PC-3 (cell line): ENCODE data around the gene ZFP1. TPM values are rescaled to one million over a fixed set of nuclear protein-coding genes. Genes with fewer than 3 reads are reported as not detected.

ENCODE experiments used
- ATAC-seq: fragments of 200-7000 bp; cut with Tn5 transposase; 2 replicates; pipeline ENCODE4 v1.9.1; 2020; ENCODE audit warnings: mild to moderate bottlenecking, moderate library complexity
- BruUV-seq: library from RNA; stranded (reverse); fragments of 400-500 nt; replicated peaks from 2 replicates; lab custom pipeline; 2021; lab: Mats Ljungman, UMichigan
- CTCF ChIA-PET: fragments of 300-600 bp; sonication (Branson Sonifier 250); formaldehyde crosslinking; loops from one replicate; lab custom pipeline; 2022; ENCODE audit warnings: antibody characterized with exemption; lab: Charles Lee
- POLR2A ChIA-PET: fragments of 300-600 bp; sonication (Branson Sonifier 250); formaldehyde crosslinking; loops from one replicate; lab custom pipeline; 2022; ENCODE audit warnings: antibody characterized with exemption; ENCODE audit not compliant: unreplicated experiment; lab: Charles Lee
- DNase-seq: peaks from one replicate; pipeline ENCODE4 v3.0.0-alpha.2; 2015
- H2AFZ ChIP-seq: fragments of 300-600 bp; sonication (generic); 2 replicates; pipeline ENCODE4 v1.6.0; 2016; ENCODE audit warnings: antibody characterized with exemption, low read length
- H3F3A ChIP-seq: fragments of 300-600 bp; sonication (generic); one replicate; pipeline ENCODE4 v1.6.0; 2017; ENCODE audit warnings: antibody characterized with exemption, low read length, control low read depth, mild to moderate bottlenecking; ENCODE audit not compliant: unreplicated experiment
- H3K27ac ChIP-seq: fragments of 300-600 bp; sonication (generic); 2 replicates; pipeline ENCODE4 v1.5.1; 2016; ENCODE audit warnings: mild to moderate bottlenecking, low read length
- H3K27me3 ChIP-seq: fragments of 300-600 bp; sonication (generic); 2 replicates; pipeline ENCODE4 v1.6.1; 2016; ENCODE audit warnings: low read length, mixed read lengths
- H3K36me3 ChIP-seq: fragments of 300-600 bp; sonication (generic); 2 replicates; pipeline ENCODE4 v1.6.1; 2016; ENCODE audit warnings: low read depth, mixed run types, low read length, mixed read lengths
- H3K4me1 ChIP-seq: fragments of 300-600 bp; sonication (generic); 2 replicates; pipeline ENCODE4 v1.5.1; 2016; ENCODE audit warnings: low read length; ENCODE audit not compliant: insufficient read depth
- H3K4me2 ChIP-seq: fragments of 300-600 bp; sonication (generic); 2 replicates; pipeline ENCODE4 v1.6.0; 2016; ENCODE audit warnings: low read length
- H3K4me3 ChIP-seq: fragments of 300-600 bp; sonication (generic); 2 replicates; pipeline ENCODE4 v1.5.1; 2016; ENCODE audit warnings: mild to moderate bottlenecking, low read length, mixed read lengths
- H3K79me2 ChIP-seq: fragments of 300-600 bp; sonication (generic); 2 replicates; pipeline ENCODE4 v1.6.1; 2017; ENCODE audit warnings: low read length, mixed read lengths
- H3K9ac ChIP-seq: fragments of 300-600 bp; sonication (generic); 2 replicates; pipeline ENCODE4 v1.6.0; 2016; ENCODE audit warnings: mild to moderate bottlenecking, low read length
- H3K9me2 ChIP-seq: fragments of 300-600 bp; sonication (generic); replicated peaks from 2 replicates; pipeline ENCODE4 v1.6.1; 2016; ENCODE audit warnings: mixed run types, low read length, mixed read lengths
- H3K9me3 ChIP-seq: fragments of 300-600 bp; sonication (generic); 2 replicates; pipeline ENCODE4 v1.6.1; 2016; ENCODE audit warnings: low read length, mixed read lengths
- H4K20me1 ChIP-seq: fragments of 300-600 bp; sonication (generic); 2 replicates; pipeline ENCODE4 v1.6.1; 2016; ENCODE audit warnings: low read length, mixed read lengths
- EZH2 ChIP-seq: fragments of 300-600 bp; sonication (generic); IDR thresholded peaks from one replicate; pipeline ENCODE4 v1.6.1; 2017; ENCODE audit warnings: antibody characterized with exemption, mild to moderate bottlenecking, low read length; ENCODE audit not compliant: unreplicated experiment
- EZH2phosphoT487 ChIP-seq: fragments of 300-600 bp; sonication (generic); IDR thresholded peaks from 2 replicates; pipeline ENCODE4 v1.6.1; 2018; ENCODE audit warnings: mild to moderate bottlenecking, antibody characterized with exemption, low read length, borderline replicate concordance
- intact Hi-C: fragments of 100-400 bp; cut with micrococcal nuclease; formaldehyde crosslinking; loops from 2 replicates; pipeline ENCODE4 v1.9.0; 2023
- total RNA-seq: library from RNA; depleted of rRNA; stranded (reverse); fragments of >200 nt; gene quantifications from 2 replicates; pipeline ENCODE4 v1.2.3, GENCODE V29; 2014
- TF ChIP-seq, protein P1 (sequence below): fragments of 300-600 bp; sonication (generic); conservative IDR thresholded peaks from 2 replicates; pipeline ENCODE4 v1.5.1; 2017; ENCODE audit warnings: antibody characterized with exemption, low read depth, mild to moderate bottlenecking, low read length

The ZFP1 gene
- total RNA-seq, 1 experiment from 2014 or later = 3.3 TPM

DNA sequence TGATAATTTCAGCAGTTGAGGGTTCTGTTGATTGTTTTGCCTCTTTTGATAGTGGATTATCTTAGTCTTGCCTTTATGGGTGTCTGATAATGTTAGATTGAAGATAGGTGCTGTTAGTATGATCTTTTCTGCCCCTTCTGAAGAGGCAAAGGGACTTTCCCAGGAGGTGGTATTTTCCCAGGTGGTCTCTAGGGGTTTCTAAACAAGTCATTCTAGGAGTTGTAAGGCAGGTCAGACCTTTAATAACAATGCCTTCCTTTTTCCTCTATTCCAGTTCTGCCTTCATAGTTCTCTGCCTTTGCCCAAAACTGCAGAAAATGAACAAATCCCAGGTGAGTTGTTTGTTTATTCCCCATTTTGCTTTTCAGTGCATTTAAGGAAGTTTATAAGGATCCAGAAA is 4.3 kb downstream of the ZFP1 start:
- Histone ChIP-seq H2AFZ (no peak overlapping the region), H3K4me2 (no peak overlapping the region), H4K20me1 (no peaks in the 10 kb centered on the region), H3K79me2 (peaks cover 32% of the 10 kb centered on the region), H3K4me3 (no peak overlapping the region), H3K9me2 (no peaks in the 10 kb centered on the region), H3K36me3 (peaks cover 34% of the 10 kb centered on the region), H3K27ac (no peak overlapping the region), H3K9me3 (peaks cover 13% of the 10 kb centered on the region), H3K27me3 (no peaks in the 10 kb centered on the region), H3K4me1 (no peaks in the 10 kb centered on the region), H3F3A (no peaks in the 10 kb centered on the region), H3K9ac (no peak overlapping the region)
- intact Hi-C loops = no loop called here
- POLR2A ChIA-PET = no interaction called here
- no peak for TF ChIP-seq EZH2
- TF ChIP-seq EZH2phosphoT487 = no peak
- TF ChIP-seq, protein P1, sequence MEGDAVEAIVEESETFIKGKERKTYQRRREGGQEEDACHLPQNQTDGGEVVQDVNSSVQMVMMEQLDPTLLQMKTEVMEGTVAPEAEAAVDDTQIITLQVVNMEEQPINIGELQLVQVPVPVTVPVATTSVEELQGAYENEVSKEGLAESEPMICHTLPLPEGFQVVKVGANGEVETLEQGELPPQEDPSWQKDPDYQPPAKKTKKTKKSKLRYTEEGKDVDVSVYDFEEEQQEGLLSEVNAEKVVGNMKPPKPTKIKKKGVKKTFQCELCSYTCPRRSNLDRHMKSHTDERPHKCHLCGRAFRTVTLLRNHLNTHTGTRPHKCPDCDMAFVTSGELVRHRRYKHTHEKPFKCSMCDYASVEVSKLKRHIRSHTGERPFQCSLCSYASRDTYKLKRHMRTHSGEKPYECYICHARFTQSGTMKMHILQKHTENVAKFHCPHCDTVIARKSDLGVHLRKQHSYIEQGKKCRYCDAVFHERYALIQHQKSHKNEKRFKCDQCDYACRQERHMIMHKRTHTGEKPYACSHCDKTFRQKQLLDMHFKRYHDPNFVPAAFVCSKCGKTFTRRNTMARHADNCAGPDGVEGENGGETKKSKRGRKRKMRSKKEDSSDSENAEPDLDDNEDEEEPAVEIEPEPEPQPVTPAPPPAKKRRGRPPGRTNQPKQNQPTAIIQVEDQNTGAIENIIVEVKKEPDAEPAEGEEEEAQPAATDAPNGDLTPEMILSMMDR = no peak
- DNase-seq (no peak), ATAC-seq (no peak)
- CTCF ChIA-PET = no interaction called here
- no TSS peak for BruUV-seq

DNA sequence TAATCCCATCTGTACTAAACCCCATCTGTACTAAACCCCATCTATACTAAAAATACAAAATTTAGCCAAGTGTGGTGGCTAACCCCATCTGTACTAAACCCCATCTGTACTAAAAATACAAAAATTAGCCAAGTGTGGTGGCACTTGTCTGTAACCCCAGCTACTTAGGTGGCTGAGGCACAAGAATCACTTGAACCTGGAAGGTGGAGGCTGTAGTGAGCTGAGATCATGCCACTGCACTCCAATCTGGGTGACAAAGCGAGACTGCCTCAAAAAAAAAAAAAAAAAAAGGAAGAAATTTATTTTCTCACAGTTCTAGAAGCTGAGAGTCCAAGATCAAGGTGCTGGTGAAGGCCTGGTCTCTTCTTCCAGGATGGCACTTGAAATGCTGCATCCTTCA is 12.1 kb downstream of the ZFP1 start:
- Histone ChIP-seq H3K4me1 (no peaks in the 10 kb centered on the region), H3K4me2 (no peak overlapping the region), H3K27ac (no peak overlapping the region), H3K79me2 (no peaks in the 10 kb centered on the region), H3K27me3 (no peaks in the 10 kb centered on the region), H3K36me3 (peaks cover 18% of the 10 kb centered on the region), H2AFZ (no peak overlapping the region), H3F3A (no peaks in the 10 kb centered on the region), H3K4me3 (no peak overlapping the region), H3K9me2 (no peaks in the 10 kb centered on the region), H3K9me3 (no peaks in the 10 kb centered on the region; the same call in 1 of the 2 replicates), H4K20me1 (no peaks in the 10 kb centered on the region), H3K9ac (no peak overlapping the region)
- ChIA-PET POLR2A (no interaction called here), CTCF (no interaction called here)
- TF ChIP-seq EZH2 (no peak), EZH2phosphoT487 (no peak)
- TF ChIP-seq, protein P1 = no peak
- DNase-seq (no peak), ATAC-seq (no peak)
- intact Hi-C loops = no loop called here
- no TSS peak for BruUV-seq

DNA sequence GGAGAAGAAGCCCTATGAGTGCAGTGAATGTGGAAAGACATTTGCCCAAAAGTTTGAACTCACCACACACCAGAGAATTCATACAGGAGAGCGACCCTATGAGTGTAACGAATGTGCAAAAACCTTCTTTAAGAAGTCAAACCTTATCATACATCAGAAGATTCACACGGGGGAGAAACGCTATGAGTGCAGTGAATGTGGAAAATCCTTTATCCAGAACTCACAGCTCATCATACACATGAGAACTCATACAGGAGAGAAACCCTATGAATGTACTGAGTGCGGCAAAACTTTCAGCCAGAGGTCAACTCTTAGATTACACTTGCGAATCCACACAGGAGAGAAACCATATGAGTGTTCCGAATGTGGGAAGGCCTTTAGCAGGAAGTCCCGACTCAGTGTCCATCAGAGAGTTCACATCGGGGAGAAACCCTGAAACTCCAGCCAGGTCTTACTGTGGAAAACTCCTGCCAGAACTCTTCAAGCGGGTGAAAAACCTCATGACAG is 21.6 kb downstream of the ZFP1 start:
- H3K4me2 ChIP-seq = no peak overlapping the region
- no peak for DNase-seq
- H3K9me2 ChIP-seq = no peaks in the 10 kb centered on the region
- H3K79me2 ChIP-seq = no peaks in the 10 kb centered on the region
- intact Hi-C loops = no loop called here
- no peak overlapping the region for H3K9ac ChIP-seq
- H3K4me3 ChIP-seq = no peak overlapping the region
- CTCF ChIA-PET = no interaction called here
- H3K9me3 ChIP-seq = peaks cover 32% of the 10 kb centered on the region
- no peak for ATAC-seq
- H3K4me1 ChIP-seq = no peaks in the 10 kb centered on the region
- H3K36me3 ChIP-seq = peaks cover 65% of the 10 kb centered on the region
- BruUV-seq = no TSS peak
- H3K27me3 ChIP-seq = no peaks in the 10 kb centered on the region
- TF ChIP-seq EZH2phosphoT487 (no peak), EZH2 (no peak)
- TF ChIP-seq, protein P1 = no peak
- no peak overlapping the region for H2AFZ ChIP-seq
- POLR2A ChIA-PET = no interaction called here
- no peaks in the 10 kb centered on the region for H3F3A ChIP-seq
- H3K27ac ChIP-seq = no peak overlapping the region
- H4K20me1 ChIP-seq = no peaks in the 10 kb centered on the region
